GM18526 (cell line): ENCODE data around the gene CIITA.

ENCODE experiments used
- POLR2A ChIP-seq: IDR thresholded peaks from 3 replicates; pipeline ENCODE4 v1.6.1; 2011; ENCODE audit not compliant: insufficient read length; ENCODE audit errors: extremely low read depth

Gene CIITA

GRCh38 chr16:10934325-10935107, 57.5 kb downstream of the CIITA start:
- TF ChIP-seq POLR2A: no peak

GRCh38 chr16:10935226-10935915, 58.4 kb downstream of the CIITA start:
- TF ChIP-seq POLR2A: no peak

GRCh38 chr16:10936272-10936984, 59.4 kb downstream of the CIITA start:
- no peak for TF ChIP-seq POLR2A

- no peak for TF ChIP-seq POLR2A
Observed at GRCh38 chr16:10937068-10937859, 60.3 kb downstream of the CIITA start.

- no peak for TF ChIP-seq POLR2A
Observed at GRCh38 chr16:10938321-10938720, 61.3 kb downstream of the CIITA start.

- no peak for TF ChIP-seq POLR2A
Observed at GRCh38 chr16:10938796-10939648, 62.0 kb downstream of the CIITA start.

GRCh38 chr16:10939649-10940234, 62.7 kb downstream of the CIITA start:
- no peak for TF ChIP-seq POLR2A

- TF ChIP-seq POLR2A: peak; percentile 12
Observed at GRCh38 chr16:10940501-10941079, 63.6 kb downstream of the CIITA start.

GRCh38 chr16:10941127-10941933, 64.3 kb downstream of the CIITA start:
- no peak for TF ChIP-seq POLR2A

GRCh38 chr16:10942352-10943063, 65.5 kb downstream of the CIITA start, which contains the start of gene DEXI:
Gene DEXI (minus strand): TSS chr16:10942468. CDS start chr16:10942005, 463 bp downstream.
- peak; percentile 65 for TF ChIP-seq POLR2A

GRCh38 chr16:10943064-10943353, 66.0 kb downstream of the CIITA start:
- no peak for TF ChIP-seq POLR2A
